Nucleus accumbens (tissue), 56 donors: Measurements from ENCODE around the gene CENPP.

Experiments
- DNase-seq, 56 donors: peaks; one replicate each; lab custom pipeline; 2025; lab: John Stamatoyannopoulos, UW

The CENPP gene

GRCh38 chr9:92627651-92628050 lies 301.9 kb downstream of the CENPP start:
- no peak for DNase-seq

GRCh38 chr9:92631452-92632343 lies 305.9 kb downstream of the CENPP start:
- no peak for DNase-seq

- DNase-seq: no peak
These were observed 306.9 kb downstream of the CENPP start for GRCh38 chr9:92632641-92633040.

- DNase-seq: no peak
These were observed 308.0 kb downstream of the CENPP start for GRCh38 chr9:92633614-92634278.

- DNase-seq: peak in 47 of 56 donors; percentile 10 to 81 (median 44)
These were observed 309.2 kb downstream of the CENPP start for GRCh38 chr9:92634712-92635605.

GRCh38 chr9:92635760-92636159 lies 310.0 kb downstream of the CENPP start:
- DNase-seq: no peak

- no peak for DNase-seq
These were observed 310.9 kb downstream of the CENPP start for GRCh38 chr9:92636627-92637026.

- no peak for DNase-seq
These were observed 311.6 kb downstream of the CENPP start for GRCh38 chr9:92637326-92637725.

- no peak for DNase-seq
These were observed 312.3 kb downstream of the CENPP start for GRCh38 chr9:92637886-92638620.

GRCh38 chr9:92638621-92639101 lies 312.9 kb downstream of the CENPP start:
- DNase-seq: no peak

- DNase-seq: no peak
These were observed 313.4 kb downstream of the CENPP start for GRCh38 chr9:92639124-92639523.

- no peak for DNase-seq
These were observed 314.1 kb downstream of the CENPP start for GRCh38 chr9:92639791-92640271.

GRCh38 chr9:92640398-92641091 lies 314.8 kb downstream of the CENPP start:
- no peak for DNase-seq

- DNase-seq: no peak
These were observed 315.5 kb downstream of the CENPP start for GRCh38 chr9:92641092-92641809.

GRCh38 chr9:92642041-92642451 lies 316.3 kb downstream of the CENPP start:
- DNase-seq: no peak

GRCh38 chr9:92642564-92642963 lies 316.8 kb downstream of the CENPP start:
- no peak for DNase-seq

GRCh38 chr9:92644278-92644677 lies 318.5 kb downstream of the CENPP start:
- DNase-seq: no peak

- DNase-seq: no peak
These were observed 319.3 kb downstream of the CENPP start for GRCh38 chr9:92645041-92645440.
